ENCODE results near the gene INPP5J. TPM values are rescaled to one million over a fixed set of nuclear protein-coding genes. Genes with fewer than 3 reads are reported as not detected.
"Not testable (repeated sequence)": the region's sequence is repeated elsewhere in the genome, so short reads cannot be mapped to it uniquely, and the experiment has no call there.

INPP5J gene
- total RNA-seq, 1 donor: 0.36 TPM

DNA sequence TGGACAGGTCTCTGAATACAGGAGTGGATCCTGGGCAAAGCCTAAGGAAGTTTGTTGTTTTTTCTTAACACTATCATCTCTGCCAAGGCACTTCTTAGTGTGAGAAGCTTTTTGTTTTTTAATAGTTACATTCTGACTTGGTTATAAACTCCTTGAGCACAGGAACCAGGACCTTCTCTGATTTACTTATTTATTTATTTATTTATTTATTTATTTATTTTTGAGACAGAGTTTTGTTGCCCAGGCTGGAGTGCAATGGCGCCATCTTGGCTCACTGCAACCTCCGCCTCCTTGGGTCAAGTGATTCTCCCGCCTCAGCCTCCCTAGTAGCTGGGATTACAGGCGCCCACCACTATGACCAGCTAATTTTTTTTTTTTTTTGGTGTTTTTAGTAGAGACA, 48.2 kb downstream of the INPP5J start:
- H3K9me3 ChIP-seq (ENCODE audit: low read depth, low read length): no peaks in the 10 kb centered on the region
- no peaks in the 10 kb centered on the region for H3K27me3 ChIP-seq (ENCODE audit: insufficient read depth, low read length)
- TF ChIP-seq, protein P1, sequence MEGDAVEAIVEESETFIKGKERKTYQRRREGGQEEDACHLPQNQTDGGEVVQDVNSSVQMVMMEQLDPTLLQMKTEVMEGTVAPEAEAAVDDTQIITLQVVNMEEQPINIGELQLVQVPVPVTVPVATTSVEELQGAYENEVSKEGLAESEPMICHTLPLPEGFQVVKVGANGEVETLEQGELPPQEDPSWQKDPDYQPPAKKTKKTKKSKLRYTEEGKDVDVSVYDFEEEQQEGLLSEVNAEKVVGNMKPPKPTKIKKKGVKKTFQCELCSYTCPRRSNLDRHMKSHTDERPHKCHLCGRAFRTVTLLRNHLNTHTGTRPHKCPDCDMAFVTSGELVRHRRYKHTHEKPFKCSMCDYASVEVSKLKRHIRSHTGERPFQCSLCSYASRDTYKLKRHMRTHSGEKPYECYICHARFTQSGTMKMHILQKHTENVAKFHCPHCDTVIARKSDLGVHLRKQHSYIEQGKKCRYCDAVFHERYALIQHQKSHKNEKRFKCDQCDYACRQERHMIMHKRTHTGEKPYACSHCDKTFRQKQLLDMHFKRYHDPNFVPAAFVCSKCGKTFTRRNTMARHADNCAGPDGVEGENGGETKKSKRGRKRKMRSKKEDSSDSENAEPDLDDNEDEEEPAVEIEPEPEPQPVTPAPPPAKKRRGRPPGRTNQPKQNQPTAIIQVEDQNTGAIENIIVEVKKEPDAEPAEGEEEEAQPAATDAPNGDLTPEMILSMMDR (IDR thresholded peaks at IDR 0.05; ENCODE audit: extremely low read depth, low read depth, low read length): no peak
- no peak overlapping the region for H2AFZ ChIP-seq (ENCODE audit: low read length)
- no peak overlapping the region for H3K27ac ChIP-seq (ENCODE audit: low read depth, low read length)
- peaks cover 11% of the 10 kb centered on the region for H3K36me3 ChIP-seq (ENCODE audit: insufficient read depth, low read length)
- peaks cover 91% of the 10 kb centered on the region for H3K79me2 ChIP-seq (ENCODE audit: insufficient read depth, low read length)
- H3K4me3 ChIP-seq (ENCODE audit: insufficient read depth, low read length): no peak overlapping the region
- peaks cover 23% of the 10 kb centered on the region for H3K4me1 ChIP-seq (ENCODE audit: insufficient read depth, low read length)
- peaks cover 3% of the 10 kb centered on the region for H4K20me1 ChIP-seq (ENCODE audit: insufficient read depth, low read length)
- no peak overlapping the region for H3K4me2 ChIP-seq (ENCODE audit: insufficient read depth, low read length)
- DNase-seq (ENCODE audit: insufficient read length, low spot score, missing footprints): no peak

DNA sequence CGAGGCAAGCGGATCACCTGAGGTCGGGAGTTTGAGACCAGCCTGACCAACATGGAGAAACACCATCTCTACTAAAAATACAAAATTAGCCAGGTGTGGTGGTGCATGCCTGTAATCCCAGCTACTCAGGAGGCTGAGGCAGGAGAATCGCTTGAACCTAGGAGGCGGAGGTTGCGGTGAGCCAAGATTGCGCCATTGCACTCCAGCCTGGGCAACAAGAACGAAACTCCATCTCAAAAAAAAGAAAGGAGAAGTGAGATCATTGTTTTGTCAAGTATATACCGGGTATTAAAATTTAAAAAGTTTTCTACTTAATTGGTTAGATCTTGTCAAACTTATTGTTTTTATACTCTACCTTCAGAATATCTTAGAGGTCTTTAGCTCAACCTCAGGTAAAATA, 49.0 kb downstream of the INPP5J start:
- not testable (repeated sequence) for DNase-seq (ENCODE audit: insufficient read length, low spot score, missing footprints); H3K27ac ChIP-seq (ENCODE audit: low read depth, low read length); H3K27me3 ChIP-seq (ENCODE audit: insufficient read depth, low read length); H3K36me3 ChIP-seq (ENCODE audit: insufficient read depth, low read length); H4K20me1 ChIP-seq (ENCODE audit: insufficient read depth, low read length); H2AFZ ChIP-seq (ENCODE audit: low read length); H3K4me3 ChIP-seq (ENCODE audit: insufficient read depth, low read length); H3K9me3 ChIP-seq (ENCODE audit: low read depth, low read length); H3K4me2 ChIP-seq (ENCODE audit: insufficient read depth, low read length)
- H3K4me1 ChIP-seq (ENCODE audit: insufficient read depth, low read length): peaks cover 24% of the 10 kb centered on the region
- H3K79me2 ChIP-seq (ENCODE audit: insufficient read depth, low read length): peaks cover 88% of the 10 kb centered on the region

DNA sequence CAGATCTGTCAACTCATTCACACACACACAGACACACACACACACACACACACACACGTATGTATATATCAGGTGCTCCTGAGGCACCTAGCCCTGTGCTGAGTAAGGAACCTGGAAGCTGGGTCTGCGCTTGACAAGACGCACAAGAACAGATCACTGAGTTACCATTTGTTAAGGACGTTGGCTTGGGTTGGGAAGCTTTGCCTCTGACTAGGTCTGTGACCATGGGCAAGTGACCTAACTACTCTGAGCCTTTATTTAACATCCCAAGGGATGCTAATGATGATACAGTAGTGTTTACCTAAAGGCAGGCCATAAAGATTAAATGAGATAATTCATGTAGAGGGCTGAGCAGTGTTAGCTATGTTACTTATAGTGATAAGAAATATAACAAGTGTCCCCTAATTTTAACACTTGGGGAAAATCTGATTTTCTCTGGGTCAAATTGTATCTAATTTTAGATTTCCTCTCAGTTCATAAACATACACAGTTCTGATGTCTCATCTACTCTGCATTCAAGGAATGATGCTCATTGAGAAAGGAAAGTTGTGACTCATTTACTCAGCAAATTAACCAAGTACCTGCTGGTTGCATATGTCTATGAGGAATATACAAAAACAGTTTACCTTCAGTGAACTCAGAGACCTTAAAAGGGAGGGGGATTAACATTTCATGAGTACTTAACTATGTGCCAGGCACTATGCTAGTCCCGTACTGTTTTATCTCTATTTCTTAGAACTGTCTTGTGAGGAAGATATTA, 50.8 kb downstream of the INPP5J start:
- DNase-seq (ENCODE audit: insufficient read length, low spot score, missing footprints): peak; percentile 86
- H3K27me3 ChIP-seq (ENCODE audit: insufficient read depth, low read length): no peaks in the 10 kb centered on the region
- TF ChIP-seq, protein P1 (IDR thresholded peaks at IDR 0.05; ENCODE audit: extremely low read depth, low read depth, low read length): no peak
- peaks cover 81% of the 10 kb centered on the region for H3K79me2 ChIP-seq (ENCODE audit: insufficient read depth, low read length)
- peaks cover 6% of the 10 kb centered on the region for H4K20me1 ChIP-seq (ENCODE audit: insufficient read depth, low read length)
- H3K9me3 ChIP-seq (ENCODE audit: low read depth, low read length): no peaks in the 10 kb centered on the region
- H3K4me3 ChIP-seq (ENCODE audit: insufficient read depth, low read length): peak overlapping the region; percentile 42
- H3K27ac ChIP-seq (ENCODE audit: low read depth, low read length): peak overlapping the region; percentile 97
- H3K36me3 ChIP-seq (ENCODE audit: insufficient read depth, low read length): peaks cover 4% of the 10 kb centered on the region
- H3K4me2 ChIP-seq (ENCODE audit: insufficient read depth, low read length): peak overlapping the region; percentile 72
- peaks cover 40% of the 10 kb centered on the region for H3K4me1 ChIP-seq (ENCODE audit: insufficient read depth, low read length)
- no peak overlapping the region for H2AFZ ChIP-seq (ENCODE audit: low read length)

DNA sequence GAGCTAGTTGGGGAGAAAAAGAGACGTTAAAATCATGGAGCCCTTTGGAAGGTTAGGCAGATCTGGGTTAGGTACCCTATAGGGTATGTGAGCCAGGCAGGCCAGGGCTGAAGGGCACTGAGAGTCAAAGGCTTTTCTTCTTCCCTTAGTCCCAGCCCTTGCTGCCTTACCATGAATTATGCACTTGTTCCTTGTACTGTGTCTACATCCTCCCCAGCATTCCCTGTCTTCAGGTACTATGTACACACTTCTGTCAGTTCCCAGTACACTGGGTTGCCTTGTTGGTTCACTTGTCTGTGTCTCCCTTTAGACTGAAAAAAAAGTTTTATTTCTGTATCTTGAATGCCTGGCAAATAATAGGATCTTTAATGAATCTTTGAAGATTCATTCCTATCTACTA, 54.2 kb downstream of the INPP5J start:
- Histone ChIP-seq H3K4me2 (ENCODE audit: insufficient read depth, low read length) (no peak overlapping the region), H3K4me1 (ENCODE audit: insufficient read depth, low read length) (peaks cover 52% of the 10 kb centered on the region)

More for the DNA sequence above, 54.2 kb downstream of the INPP5J start:
- H3K4me3 ChIP-seq (ENCODE audit: insufficient read depth, low read length): no peak overlapping the region
- no peaks in the 10 kb centered on the region for H3K9me3 ChIP-seq (ENCODE audit: low read depth, low read length)
- H3K27ac ChIP-seq (ENCODE audit: low read depth, low read length): peak overlapping the region; percentile 71
- no peaks in the 10 kb centered on the region for H3K27me3 ChIP-seq (ENCODE audit: insufficient read depth, low read length)
- TF ChIP-seq, protein P1 (IDR thresholded peaks at IDR 0.05; ENCODE audit: extremely low read depth, low read depth, low read length): no peak
- H3K79me2 ChIP-seq (ENCODE audit: insufficient read depth, low read length): peaks cover 78% of the 10 kb centered on the region
- no peak overlapping the region for H2AFZ ChIP-seq (ENCODE audit: low read length)
- peaks cover 4% of the 10 kb centered on the region for H3K36me3 ChIP-seq (ENCODE audit: insufficient read depth, low read length)
- H4K20me1 ChIP-seq (ENCODE audit: insufficient read depth, low read length): peaks cover 6% of the 10 kb centered on the region
- DNase-seq (ENCODE audit: insufficient read length, low spot score, missing footprints): no peak

All from osteoblast (primary cell).